CD8-positive, alpha-beta memory T cell (primary cell): ENCODE measurements around the gene MICOS13. TPM values are rescaled to one million over a fixed set of nuclear protein-coding genes. Genes with fewer than 3 reads are reported as not detected.
"Not testable (repeated sequence)": the region's sequence is repeated elsewhere in the genome, so short reads cannot be mapped to it uniquely, and the experiment has no call there.

Source experiments
- CTCF ChIA-PET: fragments of 350-600 bp; sonication (Branson Sonifier 250); formaldehyde crosslinking; loops from one replicate; lab custom pipeline; 2021; ENCODE audit warnings: antibody characterized with exemption; lab: Charles Lee
- POLR2A ChIA-PET: fragments of 350-600 bp; sonication (Branson Sonifier 250); formaldehyde crosslinking; loops from one replicate; lab custom pipeline; 2021; ENCODE audit warnings: antibody characterized with exemption; lab: Charles Lee
- DNase-seq, 5 donors: peaks; one replicate each; pipeline versions ENCODE4 v3.0.0 to v3.0.0-alpha.2; 2020 to 2022; ENCODE audit warnings: mixed read lengths in 1 of 5
- H3K27ac ChIP-seq: one replicate; pipeline ENCODE4 v1.7.0; 2013; ENCODE audit warnings: low read depth, mild to moderate bottlenecking, low read length, moderate library complexity
- H3K27me3 ChIP-seq: 2 replicates; pipeline ENCODE4 v1.7.0; 2013; ENCODE audit warnings: low read length, mild to moderate bottlenecking; ENCODE audit not compliant: insufficient read depth, poor library complexity, severe bottlenecking
- H3K36me3 ChIP-seq: 2 replicates; pipeline ENCODE4 v1.7.0; 2013; ENCODE audit warnings: mild to moderate bottlenecking, low read length, moderate library complexity; ENCODE audit not compliant: insufficient read depth
- H3K4me1 ChIP-seq: 2 replicates; pipeline ENCODE4 v1.7.0; 2013; ENCODE audit warnings: mild to moderate bottlenecking, low read length, moderate library complexity; ENCODE audit not compliant: insufficient read depth
- H3K4me3 ChIP-seq: 2 replicates; pipeline ENCODE4 v1.7.0; 2013; ENCODE audit warnings: mild to moderate bottlenecking, low read length
- H3K9me3 ChIP-seq: 2 replicates; pipeline ENCODE4 v1.7.0; 2013; ENCODE audit warnings: mild to moderate bottlenecking, low read length
- H3K27ac Mint-ChIP-seq, 8 donors: one replicate each; pipeline ENCODE4 v1.8.0; 2020 to 2021; ENCODE audit warnings: mixed read lengths in 8 of 8, mild to moderate bottlenecking in 6 of 8, inconsistent platforms in 3 of 8, moderate library complexity in 3 of 8
- H3K27me3 Mint-ChIP-seq, 2 donors: one replicate each; pipeline ENCODE4 v1.8.0; 2020 to 2021; ENCODE audit warnings: mixed read lengths in 2 of 2, mild to moderate bottlenecking in 1 of 2, moderate library complexity in 1 of 2
- H3K36me3 Mint-ChIP-seq, 3 donors: one replicate each; pipeline ENCODE4 v1.8.0; 2020 to 2021; ENCODE audit warnings: mixed read lengths in 3 of 3, inconsistent platforms in 1 of 3, mild to moderate bottlenecking in 1 of 3
- H3K4me1 Mint-ChIP-seq, 3 donors: one replicate each; pipeline ENCODE4 v1.8.0; 2020 to 2021; ENCODE audit warnings: mixed read lengths in 3 of 3, inconsistent platforms in 1 of 3, mild to moderate bottlenecking in 1 of 3
- H3K4me3 Mint-ChIP-seq, 7 donors: one replicate each; pipeline ENCODE4 v1.8.0; 2020 to 2021; ENCODE audit warnings: mixed read lengths in 7 of 7, mild to moderate bottlenecking in 6 of 7, moderate library complexity in 4 of 7, inconsistent platforms in 2 of 7
- H3K9me3 Mint-ChIP-seq, 5 donors: one replicate each; pipeline ENCODE4 v1.8.0; 2020 to 2022; ENCODE audit warnings: mixed read lengths in 5 of 5, mild to moderate bottlenecking in 3 of 5, moderate library complexity in 2 of 5, inconsistent platforms in 1 of 5
- polyA plus RNA-seq: library from polyadenylated mRNA; unstranded; fragments of 300-500 nt; fragmentation: Illumina TruSeq; gene quantifications from one replicate; pipeline ENCODE4 v1.2.3, GENCODE V29; 2021
- total RNA-seq, 2 experiments: library from RNA; stranded (reverse); gene quantifications; one replicate each; pipeline ENCODE4 v1.2.3, GENCODE V29; 2021

Gene MICOS13
- total and polyA plus RNA-seq, 3 experiments from 2014 or later, result 60.6 to 117 (median 62.1) TPM

GRCh38 chr19:5706876-5707573 is 26.7 kb upstream of the MICOS13 start:
- H3K36me3 Mint-ChIP-seq, result peaks cover 0 to 70% (median 0%) of the 10 kb centered on the region in 3 donors
- Histone ChIP-seq H3K9me3 (no peaks in the 10 kb centered on the region), H3K27me3 (no peaks in the 10 kb centered on the region), H3K4me1 (no peaks in the 10 kb centered on the region), H3K36me3 (peaks cover 16% of the 10 kb centered on the region), H3K4me3 (no peak overlapping the region), H3K27ac (no peak overlapping the region)
- CTCF ChIA-PET, result interaction anchor here (1.9 to 4.2 kb wide), 2 partner anchors 17 to 20 kb away, joined by 4 to 18 read pairs; partner anchors contain the start of gene RPL36
- H3K4me1 Mint-ChIP-seq, result no peaks in the 10 kb centered on the region
- no peaks in the 10 kb centered on the region for H3K9me3 Mint-ChIP-seq
- H3K4me3 Mint-ChIP-seq, result no peak overlapping the region
- H3K27me3 Mint-ChIP-seq, result no peaks in the 10 kb centered on the region
- POLR2A ChIA-PET, result no interaction called here
- H3K27ac Mint-ChIP-seq, result peak overlapping the region in 1 of 8 donors; percentile 27
- DNase-seq, result no peak

- Mint-ChIP-seq H3K9me3 (no peaks in the 10 kb centered on the region), H3K27ac (no peak overlapping the region), H3K4me1 (no peaks in the 10 kb centered on the region), H3K36me3 (peaks cover 0 to 68% (median 3%) of the 10 kb centered on the region in 3 donors), H3K27me3 (no peaks in the 10 kb centered on the region), H3K4me3 (no peak overlapping the region)
- Histone ChIP-seq H3K9me3 (no peaks in the 10 kb centered on the region), H3K27ac (no peak overlapping the region), H3K4me3 (no peak overlapping the region), H3K4me1 (no peaks in the 10 kb centered on the region), H3K36me3 (peaks cover 7% of the 10 kb centered on the region), H3K27me3 (no peaks in the 10 kb centered on the region)
- CTCF ChIA-PET, result interaction anchor here (1.6 kb wide), 1 partner anchor 18 kb away, joined by 3 read pairs; no protein-coding TSS in a partner anchor
- DNase-seq, result no peak
- POLR2A ChIA-PET, result no interaction called here
These were observed 25.2 kb upstream of the MICOS13 start for GRCh38 chr19:5705552-5705951.

- ChIA-PET CTCF (interaction anchor here (1.6 kb wide), 1 partner anchor 17 kb away, joined by 3 read pairs; no protein-coding TSS in a partner anchor), POLR2A (no interaction called here)
These were observed 23.8 kb upstream of the MICOS13 start for GRCh38 chr19:5703819-5704818.

GRCh38 chr19:5702053-5702410 is 21.7 kb upstream of the MICOS13 start:
- DNase-seq, H3K4me1 Mint-ChIP-seq, H3K27ac Mint-ChIP-seq, H3K4me3 ChIP-seq, H3K27ac ChIP-seq, CTCF ChIA-PET, H3K9me3 Mint-ChIP-seq, H3K27me3 ChIP-seq, H3K27me3 Mint-ChIP-seq, H3K4me3 Mint-ChIP-seq, H3K4me1 ChIP-seq, POLR2A ChIA-PET, H3K9me3 ChIP-seq: not testable (repeated sequence)
- H3K36me3 Mint-ChIP-seq, result peaks cover 0 to 65% (median 3%) of the 10 kb centered on the region in 3 donors
- peaks cover 13% of the 10 kb centered on the region for H3K36me3 ChIP-seq

More at GRCh38 chr19:5703819-5704818, 23.8 kb upstream of the MICOS13 start:
- DNase-seq, result no peak
- Mint-ChIP-seq H3K4me1 (no peaks in the 10 kb centered on the region), H3K9me3 (no peaks in the 10 kb centered on the region), H3K4me3 (no peak overlapping the region), H3K36me3 (peaks cover 0 to 62% (median 3%) of the 10 kb centered on the region in 3 donors), H3K27ac (no peak overlapping the region), H3K27me3 (no peaks in the 10 kb centered on the region)
- no peak overlapping the region for H3K27ac ChIP-seq
- H3K27me3 ChIP-seq, result no peaks in the 10 kb centered on the region
- peaks cover 8% of the 10 kb centered on the region for H3K36me3 ChIP-seq
- no peaks in the 10 kb centered on the region for H3K9me3 ChIP-seq
- no peak overlapping the region for H3K4me3 ChIP-seq
- no peaks in the 10 kb centered on the region for H3K4me1 ChIP-seq

- Histone ChIP-seq H3K27me3 (no peaks in the 10 kb centered on the region), H3K27ac (no peak overlapping the region), H3K4me1 (no peaks in the 10 kb centered on the region), H3K9me3 (no peaks in the 10 kb centered on the region), H3K36me3 (peaks cover 13% of the 10 kb centered on the region), H3K4me3 (no peak overlapping the region)
- Mint-ChIP-seq H3K36me3 (peaks cover 0 to 57% (median 3%) of the 10 kb centered on the region in 3 donors), H3K9me3 (no peaks in the 10 kb centered on the region), H3K4me3 (no peak overlapping the region), H3K27me3 (no peaks in the 10 kb centered on the region), H3K27ac (peak overlapping the region in 1 of 8 donors; percentile 54), H3K4me1 (no peaks in the 10 kb centered on the region)
- POLR2A ChIA-PET, result interaction anchor here (1.3 kb wide), 1 partner anchor 9 kb away, joined by 4 read pairs; no protein-coding TSS in a partner anchor
- DNase-seq, result no peak
- CTCF ChIA-PET, result interaction anchor here (1.0 to 1.4 kb wide), 2 partner anchors 10 to 11 kb away, joined by 3 to 6 read pairs; partner anchors contain the start of gene RPL36
These were observed 20.3 kb upstream of the MICOS13 start for GRCh38 chr19:5700455-5701092.

GRCh38 chr19:5698635-5699422 is 18.5 kb upstream of the MICOS13 start:
- H3K36me3 ChIP-seq, result peaks cover 13% of the 10 kb centered on the region
- peak overlapping the region in 1 of 8 donors; percentile 73 for H3K27ac Mint-ChIP-seq
- H3K4me3 Mint-ChIP-seq, result no peak overlapping the region
- CTCF ChIA-PET, result interaction anchor here (0.6 to 1.4 kb wide), 3 partner anchors 8 to 20 kb away, joined by 4 to 7 read pairs (median 6); partner anchors contain the start of gene RPL36
- H3K9me3 Mint-ChIP-seq, result no peaks in the 10 kb centered on the region
- POLR2A ChIA-PET, result interaction anchor here (1.3 kb wide), 1 partner anchor 8 kb away, joined by 4 read pairs; no protein-coding TSS in a partner anchor
- no peaks in the 10 kb centered on the region for H3K4me1 ChIP-seq
- H3K36me3 Mint-ChIP-seq, result peaks cover 0 to 63% (median 3%) of the 10 kb centered on the region in 3 donors
- H3K9me3 ChIP-seq, result no peaks in the 10 kb centered on the region
- no peak for DNase-seq
- H3K27me3 Mint-ChIP-seq, result no peaks in the 10 kb centered on the region
- no peaks in the 10 kb centered on the region for H3K27me3 ChIP-seq
- peaks cover 0 to 4% (median 0%) of the 10 kb centered on the region in 3 donors for H3K4me1 Mint-ChIP-seq
- H3K4me3 ChIP-seq, result no peak overlapping the region
- H3K27ac ChIP-seq, result no peak overlapping the region
